ENCODE data around the gene HS3ST2. TPM values are rescaled to one million over a fixed set of nuclear protein-coding genes. Genes with fewer than 3 reads are reported as not detected.

Gene HS3ST2
- polyA plus RNA-seq, 1 of the 3 experiments (the other 2 are of a cell fraction), result not detected

GRCh38 chr16:22961206-22961605 is 147.2 kb downstream of the HS3ST2 start (continued):
- no peak for TF ChIP-seq USF2 (IDR thresholded peaks at IDR 0.05; ENCODE audit: borderline replicate concordance, low read depth, low read length)

- TF ChIP-seq FOSL2 (IDR thresholded peaks at IDR 0.05; ENCODE audit: borderline replicate concordance, low read depth) (no peak), GABPA (IDR thresholded peaks at IDR 0.05; ENCODE audit: low read depth) (no peak), IRF3 (IDR thresholded peaks at IDR 0.05; ENCODE audit: low read depth, low read length) (no peak), MXI1 (IDR thresholded peaks at IDR 0.05; ENCODE audit: low read depth, low read length) (no peak), RAD21 (IDR thresholded peaks at IDR 0.05; ENCODE audit: low read length) (no peak), RXRA (IDR thresholded peaks at IDR 0.05; ENCODE audit: borderline replicate concordance, low read depth) (no peak), CTCF (IDR thresholded peaks at IDR 0.05) (no peak), EZH2phosphoT487 (IDR thresholded peaks at IDR 0.05; ENCODE audit: borderline replicate concordance, low read depth) (no peak), USF2 (IDR thresholded peaks at IDR 0.05; ENCODE audit: borderline replicate concordance, low read depth, low read length) (no peak), USF1 (IDR thresholded peaks at IDR 0.05; ENCODE audit: borderline replicate concordance, low read depth) (no peak), GATA2 (CRISPR knock-in tag; IDR thresholded peaks at IDR 0.05) (no peak), SMC3 (IDR thresholded peaks at IDR 0.05; ENCODE audit: low read depth, low read length) (no peak), RFX5 (IDR thresholded peaks at IDR 0.05; ENCODE audit: low read length) (no peak), MEF2A (IDR thresholded peaks at IDR 0.05; ENCODE audit: borderline replicate concordance, low read depth) (no peak), ELF1 (IDR thresholded peaks at IDR 0.05) (no peak)
- H3K4me1 ChIP-seq (ENCODE audit: control insufficient read depth in 1 of 2, insufficient read depth in 2 of 2, low read depth in 1 of 2, low read length in 1 of 2), result peaks cover 0 to 9% of the 10 kb centered on the region in 2 experiments; a peak in 2 of 4 replicates
- H3K9me3 ChIP-seq, result no peaks in the 10 kb centered on the region
- WGBS (ENCODE audit: low lambda C conversion rate), result no CpG with 5 or more reads among the region's 1 CpG
- H3K4me2 ChIP-seq, result no peak overlapping the region
- ChIA-PET POLR2A (no interaction called here), CTCF (interaction anchor here (1.1 to 1.6 kb wide), 3 partner anchors 40 to 67 kb away, joined by 3 to 8 read pairs (median 3); no protein-coding TSS in a partner anchor)
- no peaks in the 10 kb centered on the region for H3K36me3 ChIP-seq (replicated peaks in 1 of 2; ENCODE audit: control insufficient read depth in 1 of 2, insufficient read depth in 2 of 2, low read length in 1 of 2)
- H4K20me1 ChIP-seq (ENCODE audit: insufficient read depth), result no peaks in the 10 kb centered on the region
- no peak overlapping the region for H2AFZ ChIP-seq (ENCODE audit: low read depth)
- no peak overlapping the region for H3K27ac ChIP-seq (ENCODE audit: low read depth in 2 of 2, low read length in 1 of 2)
- H3K79me2 ChIP-seq (ENCODE audit: insufficient read depth), result no peaks in the 10 kb centered on the region
- H3K9me2 ChIP-seq, result no peaks in the 10 kb centered on the region
- DNase-seq, result no peak
- no peak overlapping the region for H3K9ac ChIP-seq
- H3K27me3 ChIP-seq (ENCODE audit: insufficient read depth), result no peaks in the 10 kb centered on the region
- no peaks in the 10 kb centered on the region for H3F3A ChIP-seq (replicated peaks; ENCODE audit: insufficient read depth)
- H3K4me3 ChIP-seq (ENCODE audit: low read depth in 2 of 2, low read length in 1 of 2), result no peak overlapping the region
Observed at GRCh38 chr16:22962905-22963304, 148.9 kb downstream of the HS3ST2 start.
